Measurements from ENCODE around the gene IL31RA. TPM values are rescaled to one million over a fixed set of nuclear protein-coding genes. Genes with fewer than 3 reads are reported as not detected.

Gene IL31RA
- total and polyA plus RNA-seq, 2 of the 13 experiments (the other 11 are each of a cell fraction or from before 2014, with no cell fraction given): not detected

DNA sequence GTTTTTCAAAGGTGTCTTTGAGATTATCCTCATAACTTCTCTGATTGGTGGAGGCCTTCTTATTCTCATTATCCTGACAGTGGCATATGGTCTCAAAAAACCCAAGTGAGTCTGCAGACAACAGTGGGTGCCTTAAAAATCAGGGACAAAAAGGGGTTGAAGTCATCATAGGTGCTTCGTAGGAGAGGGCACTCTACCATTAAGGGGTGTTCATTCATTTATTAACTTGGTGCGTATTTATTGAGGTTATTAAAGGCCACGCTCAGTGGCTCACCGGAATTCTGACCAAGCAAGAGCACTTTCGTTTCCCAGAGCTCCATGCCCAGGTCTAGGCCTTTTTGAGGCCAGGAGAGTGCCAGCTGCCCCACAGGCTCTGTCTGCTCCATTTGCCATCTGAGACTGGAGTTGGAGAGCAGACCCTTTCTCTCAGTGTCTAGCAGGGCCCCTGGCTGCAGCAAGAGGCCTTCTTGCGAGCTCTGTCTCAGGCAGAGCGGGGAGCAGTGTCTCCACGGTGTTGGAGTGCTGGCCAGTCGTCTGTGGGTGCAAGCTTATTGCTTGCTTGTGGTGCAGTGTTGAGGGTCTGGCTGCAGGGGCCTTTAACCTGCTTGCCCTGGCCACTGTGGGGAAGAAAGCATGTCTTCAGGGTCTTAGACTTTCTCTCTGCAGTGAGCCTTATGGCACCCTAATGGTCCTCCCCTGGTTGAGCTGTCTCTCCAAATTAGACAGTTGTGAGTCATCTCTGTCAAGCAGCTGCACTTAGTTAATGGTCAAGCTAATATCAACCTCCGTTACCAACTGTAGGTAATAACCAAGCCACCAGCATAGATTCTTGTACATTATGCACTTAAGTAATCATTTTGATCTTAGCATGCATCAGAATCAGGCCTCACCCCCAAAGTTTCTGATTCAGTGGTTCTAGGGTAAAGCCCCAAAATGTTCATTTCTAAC lies 62.6 kb downstream of the IL31RA start:
- ChIA-PET CTCF (ENCODE audit: low intra/inter-chr PET ratio, low total read pairs) (no interaction called here), POLR2A (no interaction called here)
- WGBS (ENCODE audit: low lambda C conversion rate): 16% methylated on average over 10 of the region's 10 CpGs
- Histone ChIP-seq H3K27ac (ENCODE audit: extremely low read length, insufficient read depth, low read length) (no peak overlapping the region), H3K4me3 (replicated peaks in 1 of 3; ENCODE audit: insufficient read depth in 1 of 3, low read depth in 2 of 3, low read length in 3 of 3) (peak overlapping the region in 2 of 3 experiments; percentile 22 to 50; a peak in 4 of 6 replicates), H3K9ac (ENCODE audit: insufficient read depth, low read depth, low read length) (peak overlapping the region; percentile 20; the same call in 1 of the 2 replicates), H3K4me2 (ENCODE audit: low read depth, low read length) (peak overlapping the region; percentile 66), H3K36me3 (replicated peaks in 1 of 2; ENCODE audit: control insufficient read depth in 1 of 2, insufficient read depth in 2 of 2, low read length in 2 of 2) (no peaks in the 10 kb centered on the region), H2AFZ (ENCODE audit: low read length) (no peak overlapping the region), H3K9me3 (ENCODE audit: low read length) (no peaks in the 10 kb centered on the region), H4K20me1 (ENCODE audit: insufficient read depth, low read length) (no peaks in the 10 kb centered on the region), H3K4me1 (ENCODE audit: insufficient read depth, low read length) (peaks cover 37% of the 10 kb centered on the region), H3K27me3 (ENCODE audit: control insufficient read depth in 1 of 2, insufficient read depth in 2 of 2, low read length in 2 of 2) (peaks cover 0 to 3% of the 10 kb centered on the region in 2 experiments; a peak in 3 of 5 replicates), H3K79me2 (ENCODE audit: insufficient read depth, low read length) (no peaks in the 10 kb centered on the region)
- DNase-seq (ENCODE audit: low spot score) (no peak), ATAC-seq (peak; percentile 65), FAIRE-seq (no peak)
- in situ Hi-C loops (cut with HindIII; ENCODE audit: extremely low pct_ligation_motif_present, low pct_unique_long_range_greater_than_20kb) (no loop called here), intact Hi-C loops (cut with micrococcal nuclease; ENCODE audit: unreplicated experiment) (no loop called here)
- TF ChIP-seq IRF2 (CRISPR knock-in tag; IDR thresholded peaks at IDR 0.05) (no peak), DPF2 (CRISPR knock-in tag; IDR thresholded peaks at IDR 0.05; ENCODE audit: borderline replicate concordance, low read depth) (no peak), TBX2 (CRISPR knock-in tag; IDR thresholded peaks at IDR 0.05; ENCODE audit: borderline replicate concordance) (no peak), ZNF34 (CRISPR knock-in tag; IDR thresholded peaks at IDR 0.05; ENCODE audit: borderline replicate concordance) (no peak), ZNF687 (CRISPR knock-in tag; IDR thresholded peaks at IDR 0.05) (peak; percentile 41; the same call in 1 of the 2 replicates), FOSL2 (CRISPR knock-in tag; IDR thresholded peaks at IDR 0.05) (peak; percentile 68), ZFP36L1 (CRISPR knock-in tag; IDR thresholded peaks at IDR 0.05) (no peak)
- BruUV-seq (replicated peaks): no TSS peak

All from HepG2 (cell line).